ENCODE measurements around the gene GIMAP5. TPM values are rescaled to one million over a fixed set of nuclear protein-coding genes. Genes with fewer than 3 reads are reported as not detected.

The GIMAP5 gene
- total and polyA plus RNA-seq, 2 donors (not counting 1 experiment from before 2014, with no cell fraction given) = not detected

GRCh38 chr7:150745876-150746275 lies 8.7 kb downstream of the GIMAP5 start:
- no peaks in the 10 kb centered on the region for H3K27me3 ChIP-seq (ENCODE audit: control insufficient read depth, insufficient read depth, low read length)
- H3K9ac ChIP-seq (ENCODE audit: insufficient read depth, low read length) = no peak overlapping the region
- H2AFZ ChIP-seq (ENCODE audit: low read length) = no peak overlapping the region
- no peaks in the 10 kb centered on the region for H3K4me1 ChIP-seq (ENCODE audit: control insufficient read depth, extremely low read depth, insufficient read depth, low read length)
- H3K27ac ChIP-seq (ENCODE audit: insufficient read depth, low read length) = no peak overlapping the region
- no peak for DNase-seq (ENCODE audit: low read depth in 2 of 2)
- H3K9me3 ChIP-seq (ENCODE audit: control insufficient read depth, insufficient read depth, low read depth, low read length) = no peaks in the 10 kb centered on the region
- no peaks in the 10 kb centered on the region for H3K79me2 ChIP-seq (ENCODE audit: control insufficient read depth, insufficient read depth, low read length)
- no peaks in the 10 kb centered on the region for H4K20me1 ChIP-seq (ENCODE audit: control insufficient read depth, extremely low read depth, insufficient read depth, low read length)
- H3K4me3 ChIP-seq (replicated peaks in 1 of 4; ENCODE audit: control extremely low read depth in 1 of 4, insufficient read depth in 1 of 4, low read depth in 3 of 4, low read length in 4 of 4) = no peak overlapping the region
- H3K4me2 ChIP-seq (ENCODE audit: extremely low read depth, insufficient read depth, low read length) = no peak overlapping the region
- TF ChIP-seq EZH2 (IDR thresholded peaks at IDR 0.05; ENCODE audit: low read length, missing control alignments) = no peak
- no peak for TF ChIP-seq CTCF (conservative IDR thresholded peaks at IDR 0.05 in 1 of 2, IDR thresholded peaks at IDR 0.05 in 1 of 2; ENCODE audit: low read depth in 1 of 2, low read length in 2 of 2)
- no peaks in the 10 kb centered on the region for H3K36me3 ChIP-seq (ENCODE audit: control insufficient read depth, insufficient read depth, low read length)

- no peak for TF ChIP-seq EZH2 (IDR thresholded peaks at IDR 0.05; ENCODE audit: low read length, missing control alignments)
- TF ChIP-seq CTCF (conservative IDR thresholded peaks at IDR 0.05 in 1 of 2, IDR thresholded peaks at IDR 0.05 in 1 of 2; ENCODE audit: low read depth in 1 of 2, low read length in 2 of 2) = no peak
- no peak for DNase-seq (ENCODE audit: low read depth in 2 of 2)
- H3K27me3 ChIP-seq (ENCODE audit: control insufficient read depth, insufficient read depth, low read length) = no peaks in the 10 kb centered on the region
- H3K4me2 ChIP-seq (ENCODE audit: extremely low read depth, insufficient read depth, low read length) = no peak overlapping the region
- no peaks in the 10 kb centered on the region for H3K79me2 ChIP-seq (ENCODE audit: control insufficient read depth, insufficient read depth, low read length)
- H3K9me3 ChIP-seq (ENCODE audit: control insufficient read depth, insufficient read depth, low read depth, low read length) = no peaks in the 10 kb centered on the region
- H3K9ac ChIP-seq (ENCODE audit: insufficient read depth, low read length) = no peak overlapping the region
- no peak overlapping the region for H2AFZ ChIP-seq (ENCODE audit: low read length)
- no peaks in the 10 kb centered on the region for H4K20me1 ChIP-seq (ENCODE audit: control insufficient read depth, extremely low read depth, insufficient read depth, low read length)
- no peak overlapping the region for H3K27ac ChIP-seq (ENCODE audit: insufficient read depth, low read length)
- H3K4me3 ChIP-seq (replicated peaks in 1 of 4; ENCODE audit: control extremely low read depth in 1 of 4, insufficient read depth in 1 of 4, low read depth in 3 of 4, low read length in 4 of 4) = no peak overlapping the region
- no peaks in the 10 kb centered on the region for H3K36me3 ChIP-seq (ENCODE audit: control insufficient read depth, insufficient read depth, low read length)
- H3K4me1 ChIP-seq (ENCODE audit: control insufficient read depth, extremely low read depth, insufficient read depth, low read length) = no peaks in the 10 kb centered on the region
These were observed 9.7 kb downstream of the GIMAP5 start for GRCh38 chr7:150746921-150747320.

- Histone ChIP-seq H2AFZ (ENCODE audit: low read length) (no peak overlapping the region), H3K4me2 (ENCODE audit: extremely low read depth, insufficient read depth, low read length) (no peak overlapping the region), H3K27me3 (ENCODE audit: control insufficient read depth, insufficient read depth, low read length) (no peaks in the 10 kb centered on the region), H4K20me1 (ENCODE audit: control insufficient read depth, extremely low read depth, insufficient read depth, low read length) (no peaks in the 10 kb centered on the region), H3K36me3 (ENCODE audit: control insufficient read depth, insufficient read depth, low read length) (no peaks in the 10 kb centered on the region), H3K27ac (ENCODE audit: insufficient read depth, low read length) (no peak overlapping the region), H3K4me3 (replicated peaks in 1 of 4; ENCODE audit: control extremely low read depth in 1 of 4, insufficient read depth in 1 of 4, low read depth in 3 of 4, low read length in 4 of 4) (no peak overlapping the region), H3K79me2 (ENCODE audit: control insufficient read depth, insufficient read depth, low read length) (no peaks in the 10 kb centered on the region), H3K9me3 (ENCODE audit: control insufficient read depth, insufficient read depth, low read depth, low read length) (no peaks in the 10 kb centered on the region), H3K4me1 (ENCODE audit: control insufficient read depth, extremely low read depth, insufficient read depth, low read length) (no peaks in the 10 kb centered on the region), H3K9ac (ENCODE audit: insufficient read depth, low read length) (no peak overlapping the region)
- no peak for DNase-seq (ENCODE audit: low read depth in 2 of 2)
- TF ChIP-seq CTCF (conservative IDR thresholded peaks at IDR 0.05 in 1 of 2, IDR thresholded peaks at IDR 0.05 in 1 of 2; ENCODE audit: low read depth in 1 of 2, low read length in 2 of 2) (no peak), EZH2 (IDR thresholded peaks at IDR 0.05; ENCODE audit: low read length, missing control alignments) (no peak)
These were observed 11.2 kb downstream of the GIMAP5 start for GRCh38 chr7:150748376-150748775.

All from fibroblast of lung (primary cell).